ENCODE data around the gene RIC3.
"Not testable (repeated sequence)": the region's sequence is repeated elsewhere in the genome, so short reads cannot be mapped to it uniquely, and the experiment has no call there.

Gene RIC3

DNA sequence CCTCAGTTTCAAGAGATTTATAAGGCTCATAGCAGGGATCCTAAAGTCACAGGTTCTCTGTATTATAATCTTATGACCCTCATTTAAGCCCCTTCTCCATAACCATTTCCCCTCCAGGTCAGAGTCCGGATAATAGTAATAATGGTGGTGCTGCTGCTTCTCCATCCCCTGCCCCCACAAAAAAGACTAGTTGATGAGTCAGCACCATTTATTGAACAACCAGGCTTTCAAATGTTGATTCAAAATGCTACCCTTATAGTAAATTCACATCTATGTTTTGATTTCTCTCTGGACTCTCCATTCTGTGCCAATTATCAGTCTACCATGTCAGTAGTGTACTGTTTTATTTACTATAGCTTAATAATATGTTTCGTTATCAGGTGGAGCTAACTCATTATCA is 17.6 kb upstream of the RIC3 start:
- DNase-seq = no peak

DNA sequence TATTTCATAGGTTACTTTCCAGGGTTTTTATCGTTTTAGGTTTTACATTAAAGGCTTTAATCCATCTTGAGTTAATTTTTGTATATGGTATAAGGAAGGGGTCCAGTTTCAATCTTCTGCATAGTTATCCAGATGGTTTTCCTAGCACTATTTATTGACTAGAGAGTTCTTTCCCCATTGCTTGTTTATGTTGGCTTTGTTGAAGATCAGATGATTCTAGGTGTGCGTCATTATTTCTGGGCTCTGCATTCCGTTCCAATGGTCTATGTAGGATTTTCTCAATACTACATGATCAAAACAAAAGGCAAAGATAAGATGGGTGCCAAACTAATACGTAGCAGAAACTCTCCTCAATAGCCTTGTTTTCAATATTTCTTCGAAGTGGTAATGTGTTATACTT is 14.3 kb upstream of the RIC3 start:
- no peak for DNase-seq

DNA sequence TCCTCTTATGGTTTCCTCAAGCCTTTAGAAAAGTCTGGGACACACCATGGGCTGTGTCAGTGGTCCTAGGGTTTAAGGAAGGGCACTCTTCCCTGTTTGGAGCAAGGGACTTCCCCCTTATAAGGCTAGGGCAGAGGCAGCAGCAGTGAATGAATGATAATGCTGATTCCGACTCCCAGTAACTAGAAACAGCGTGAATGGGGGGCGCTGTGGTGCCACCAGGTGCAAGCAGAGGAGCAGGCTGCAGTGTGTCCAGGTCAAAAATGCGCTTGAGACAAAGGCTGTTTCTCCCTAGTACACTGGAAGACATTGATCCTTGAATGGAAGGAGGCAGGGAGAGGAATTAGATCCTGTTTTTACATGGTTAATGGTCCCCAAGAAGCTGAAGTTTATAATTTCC is 11.6 kb upstream of the RIC3 start:
- no peak for DNase-seq

DNA sequence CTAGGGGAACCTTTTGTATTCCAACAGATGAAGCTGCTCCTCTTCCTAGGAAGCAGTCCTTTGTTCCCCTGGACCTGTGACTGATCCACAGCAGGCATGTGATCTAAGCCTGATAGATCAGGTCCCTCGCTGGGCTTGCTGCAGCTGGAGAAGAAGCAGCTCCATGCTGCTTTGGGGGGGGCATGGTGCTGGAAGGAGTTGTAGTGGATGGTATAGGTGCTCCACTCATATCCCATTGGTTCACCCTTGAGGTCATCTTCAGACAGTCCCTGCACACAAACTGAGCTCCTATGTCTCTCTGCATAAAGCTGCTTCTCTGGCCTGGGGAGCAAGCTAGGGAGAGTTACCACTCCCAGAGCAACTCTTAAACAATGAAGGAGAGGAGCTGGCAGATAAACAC is 9.5 kb upstream of the RIC3 start:
- DNase-seq = no peak

DNA sequence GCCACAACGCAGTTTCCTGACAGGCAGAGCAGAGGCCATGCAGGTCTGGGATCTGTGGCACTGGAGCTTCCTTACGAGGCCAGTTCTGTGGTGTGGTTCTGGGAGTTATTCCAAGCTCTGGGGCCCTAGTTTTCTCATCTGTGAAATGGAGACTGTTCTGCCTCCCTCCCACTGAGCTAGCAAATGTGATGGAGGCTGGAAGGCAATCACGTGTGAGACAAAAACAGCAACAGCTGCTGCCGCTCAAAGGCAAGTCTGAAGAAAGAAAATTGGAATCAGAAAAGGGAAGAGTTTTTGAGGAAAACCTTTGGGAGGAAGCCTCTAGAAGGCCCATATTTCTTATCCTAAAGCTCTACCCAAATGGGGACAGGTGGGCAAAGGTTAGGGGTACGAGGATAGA is 8.3 kb upstream of the RIC3 start:
- DNase-seq = no peak

DNA sequence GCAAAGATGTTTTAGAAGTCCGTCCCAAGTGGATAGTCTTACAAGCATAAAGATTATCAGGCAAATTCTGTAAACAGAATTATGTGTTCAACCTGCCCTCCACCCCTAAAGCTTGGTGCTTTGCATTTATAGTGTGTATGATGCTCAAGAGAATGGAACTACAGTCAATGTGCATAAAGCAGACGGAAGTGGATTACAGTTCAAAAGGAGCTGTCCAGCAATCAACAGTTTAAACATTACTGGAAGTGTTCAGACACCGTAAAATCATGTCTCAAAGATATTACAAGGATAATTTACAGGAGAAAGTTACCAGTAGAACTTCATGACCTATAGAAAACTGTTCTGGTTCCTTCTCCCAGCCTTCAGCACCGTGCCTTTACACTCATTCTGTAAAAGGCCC is 1.0 kb downstream of the RIC3 start:
- DNase-seq = peak; percentile 42

DNA sequence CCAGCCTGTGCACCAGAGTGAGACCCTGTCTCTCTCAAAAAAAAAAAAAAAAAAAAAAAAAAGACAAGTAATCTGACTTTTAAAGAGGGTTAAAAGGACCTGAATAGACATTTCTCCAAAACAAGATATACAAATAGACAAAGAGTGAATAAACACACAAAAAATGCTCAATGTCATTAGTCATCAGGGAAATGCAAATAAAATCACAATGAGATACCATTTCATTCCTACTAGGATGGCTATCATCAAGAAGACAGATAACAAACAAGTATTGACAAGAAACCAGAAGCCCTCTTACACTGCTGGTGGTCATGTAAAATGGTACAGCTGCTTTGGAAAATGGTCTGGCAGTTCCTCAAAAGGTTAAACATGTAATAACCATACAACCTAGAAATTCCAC is 4.1 kb downstream of the RIC3 start:
- no peak for DNase-seq

DNA sequence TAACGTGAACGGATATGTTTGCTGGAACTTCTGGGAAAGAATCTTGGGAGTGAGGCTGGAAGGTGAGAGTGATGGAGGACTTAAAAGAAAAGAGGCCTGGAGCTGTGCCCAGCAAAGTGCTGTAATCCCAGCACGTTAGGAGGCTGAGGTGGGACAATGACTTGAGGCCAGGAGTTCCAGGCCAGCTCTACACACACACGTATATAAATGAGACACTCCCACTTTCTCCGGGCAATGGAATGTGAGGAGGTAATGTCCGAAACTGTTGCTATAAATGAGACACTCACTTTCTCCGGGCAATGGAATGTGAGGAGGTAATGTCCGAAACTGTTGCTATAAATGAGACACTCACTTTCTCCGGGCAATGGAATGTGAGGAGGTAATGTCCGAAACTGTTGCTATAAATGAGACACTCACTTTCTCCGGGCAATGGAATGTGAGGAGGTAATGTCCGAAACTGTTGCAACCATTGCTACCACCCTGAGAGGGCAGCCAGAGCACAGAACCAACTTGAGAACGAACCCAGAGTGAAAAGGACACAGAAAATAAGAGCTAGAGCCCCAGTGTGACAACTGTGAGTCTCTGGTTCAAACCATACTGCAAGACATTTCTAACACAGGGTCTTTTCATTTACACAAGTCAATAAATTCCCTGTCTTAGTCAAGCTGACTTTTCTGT is 7.1 kb downstream of the RIC3 start:
- DNase-seq = not testable (repeated sequence)

DNA sequence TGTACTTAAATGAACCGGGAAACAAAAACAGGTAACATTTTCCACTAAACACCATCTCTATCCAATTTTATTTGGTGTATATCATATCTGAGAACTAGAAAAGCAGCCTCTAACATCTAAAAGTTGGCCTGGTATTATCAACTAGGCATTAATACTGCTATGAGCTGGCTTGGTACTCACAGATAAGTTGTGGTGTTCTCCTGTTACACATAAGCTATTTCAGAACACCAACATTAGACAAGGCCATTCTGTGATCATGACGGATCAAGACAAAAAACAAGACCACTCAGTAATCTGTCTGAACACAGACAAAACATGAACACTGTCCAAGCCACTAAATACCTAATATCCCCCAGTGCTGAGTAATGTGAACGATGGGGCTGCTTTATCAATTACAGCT is 11.9 kb downstream of the RIC3 start:
- DNase-seq = no peak

DNA sequence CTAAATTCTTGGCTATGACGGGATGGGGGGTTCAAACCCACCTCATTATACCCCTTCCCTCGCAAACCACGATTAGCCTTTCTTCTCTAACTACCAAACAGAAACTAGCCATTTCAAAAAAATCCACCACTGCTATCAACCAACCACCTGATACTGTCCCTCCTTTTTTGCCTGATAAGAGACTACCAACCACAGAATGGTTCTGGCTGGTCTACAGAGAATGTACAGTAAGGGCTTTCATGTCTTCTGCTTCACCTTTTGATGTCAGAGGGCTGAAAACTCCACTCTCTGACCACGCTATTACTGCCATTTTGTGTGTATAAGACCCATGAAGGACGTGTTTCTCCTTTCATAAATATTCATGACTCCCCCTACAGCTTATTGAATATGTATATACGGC is 19.1 kb downstream of the RIC3 start:
- DNase-seq = peak; percentile 43

DNA sequence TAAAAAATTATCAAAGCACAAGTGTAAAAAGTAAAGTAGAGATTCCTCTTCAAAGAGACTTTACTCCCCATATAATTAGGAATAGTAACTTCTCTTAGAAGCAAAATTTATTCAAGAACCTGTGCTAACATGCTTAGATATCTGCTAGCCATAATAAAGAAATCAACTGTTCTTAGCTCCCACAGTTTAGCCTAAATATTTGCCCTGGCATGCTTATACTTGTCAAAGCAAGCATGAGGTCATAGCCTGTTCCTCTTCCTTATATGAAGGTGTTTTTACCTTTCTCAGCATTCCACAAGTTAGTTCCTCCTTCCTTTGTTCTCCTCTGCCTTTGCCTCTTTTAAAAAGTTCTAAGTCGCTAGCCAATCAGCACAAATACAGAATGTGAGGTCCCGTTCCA is 30.3 kb downstream of the RIC3 start:
- DNase-seq = no peak

DNA sequence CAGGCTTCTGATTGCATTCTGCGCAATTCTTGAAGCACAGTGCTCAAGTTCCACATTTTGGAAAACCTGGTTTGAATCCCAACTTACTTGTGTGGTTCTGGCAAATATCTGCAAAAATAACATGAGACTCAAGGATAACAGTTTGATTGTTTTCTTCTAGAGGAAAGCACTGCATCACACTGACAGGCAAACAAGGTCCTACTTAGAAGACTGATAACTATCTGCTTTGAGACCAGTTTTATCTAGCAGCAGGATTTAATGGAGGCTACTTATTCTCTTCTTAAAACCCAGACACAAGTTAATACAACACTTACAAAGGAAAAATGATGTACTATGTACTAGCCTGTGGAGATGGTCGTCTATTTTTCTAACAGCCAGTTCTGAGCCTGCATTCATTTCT is 41.4 kb downstream of the RIC3 start:
- DNase-seq = no peak

DNA sequence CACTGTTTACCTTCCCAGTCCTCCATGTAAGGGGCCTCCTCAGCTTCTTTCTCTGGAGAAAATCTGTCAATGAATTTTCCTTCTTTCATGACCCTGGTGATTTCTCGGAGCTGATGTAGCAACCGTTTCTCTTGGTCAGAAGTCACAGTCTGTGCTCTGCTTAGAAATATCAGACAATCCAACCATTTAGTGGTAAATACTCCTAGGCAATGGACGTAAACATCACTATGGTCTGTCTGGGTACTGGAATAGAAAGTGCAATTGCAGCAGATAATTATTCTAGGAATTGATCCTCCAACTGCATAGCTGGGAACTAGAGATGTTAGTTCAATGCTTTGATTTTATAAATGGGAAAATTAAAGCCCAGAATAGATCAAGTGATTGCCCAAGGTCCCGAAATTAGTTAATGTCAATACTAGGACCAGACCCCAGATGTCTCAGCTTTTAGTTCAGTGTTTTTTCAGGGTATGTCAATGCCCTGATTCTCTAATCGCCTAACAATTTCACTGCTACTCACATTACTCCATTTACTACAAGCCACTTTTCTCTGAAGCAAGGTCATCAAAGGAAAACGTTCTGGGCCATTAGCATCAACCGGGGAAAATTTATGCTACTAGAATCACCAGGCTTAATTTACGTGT is 42.1 kb downstream of the RIC3 start:
- DNase-seq = no peak

DNA sequence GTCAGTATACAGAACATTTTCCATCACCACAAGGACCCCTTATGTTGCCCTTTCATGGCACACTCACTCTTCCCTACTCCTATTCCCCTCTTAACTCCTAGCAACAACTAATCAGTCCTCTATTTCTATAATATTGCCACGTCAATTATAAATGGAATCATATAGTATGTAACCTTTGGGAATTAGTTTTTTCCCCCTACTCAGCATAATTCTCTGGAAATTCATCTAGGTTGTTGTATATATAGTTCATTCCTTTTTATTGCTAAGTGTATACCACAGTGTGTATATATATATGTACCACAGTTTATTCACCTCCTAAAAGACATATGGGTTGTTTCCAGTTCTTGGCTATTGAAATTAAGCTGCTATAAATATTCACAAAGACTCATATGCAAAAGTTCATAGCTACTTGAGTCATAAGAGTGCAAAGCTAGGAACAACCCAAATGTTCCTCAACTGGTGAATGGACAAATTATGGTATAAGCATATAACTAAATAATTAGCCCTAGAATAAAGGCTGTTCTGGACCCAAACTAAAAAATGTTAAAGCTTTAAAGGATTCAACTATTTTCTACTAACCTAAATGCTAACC is 46.6 kb downstream of the RIC3 start:
- no peak for DNase-seq

DNA sequence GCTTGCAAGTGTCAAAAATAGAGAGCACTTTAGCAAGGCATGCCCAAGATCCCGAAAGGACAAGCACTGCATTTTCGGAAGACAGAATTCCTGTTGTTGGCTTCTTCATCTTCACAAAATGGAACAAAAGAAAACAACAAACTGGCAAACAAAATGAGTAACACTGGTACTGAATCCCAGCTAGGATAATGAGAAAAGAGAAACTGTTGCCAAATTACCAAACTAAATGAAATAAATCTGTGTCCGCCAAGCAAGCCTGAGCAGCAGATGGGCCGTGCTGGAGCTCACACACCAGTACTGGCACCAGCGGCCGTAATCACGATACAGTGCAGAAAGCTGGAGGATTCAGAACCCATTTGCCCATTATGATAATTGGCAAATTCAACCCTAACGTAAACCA is 57.2 kb downstream of the RIC3 start:
- DNase-seq = no peak

DNA sequence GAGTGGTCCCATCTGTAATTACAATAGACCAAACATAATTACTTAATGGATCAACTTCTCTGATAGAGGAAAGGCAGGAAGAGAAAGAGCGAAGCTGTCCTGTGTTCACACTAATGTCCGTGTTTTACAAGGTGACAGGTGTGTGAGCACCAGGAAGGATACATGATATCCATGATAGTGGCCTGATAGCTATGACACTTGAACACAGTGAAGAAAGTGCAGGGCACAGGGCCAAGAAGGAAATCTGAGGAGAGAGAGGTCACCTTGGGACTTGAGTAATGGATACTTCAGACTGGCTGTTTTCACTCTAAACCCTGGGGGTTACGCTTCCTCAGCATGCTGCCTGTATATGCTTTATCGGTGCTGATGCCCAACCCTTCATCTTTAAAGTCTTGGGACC is 58.4 kb downstream of the RIC3 start:
- DNase-seq = no peak

DNA sequence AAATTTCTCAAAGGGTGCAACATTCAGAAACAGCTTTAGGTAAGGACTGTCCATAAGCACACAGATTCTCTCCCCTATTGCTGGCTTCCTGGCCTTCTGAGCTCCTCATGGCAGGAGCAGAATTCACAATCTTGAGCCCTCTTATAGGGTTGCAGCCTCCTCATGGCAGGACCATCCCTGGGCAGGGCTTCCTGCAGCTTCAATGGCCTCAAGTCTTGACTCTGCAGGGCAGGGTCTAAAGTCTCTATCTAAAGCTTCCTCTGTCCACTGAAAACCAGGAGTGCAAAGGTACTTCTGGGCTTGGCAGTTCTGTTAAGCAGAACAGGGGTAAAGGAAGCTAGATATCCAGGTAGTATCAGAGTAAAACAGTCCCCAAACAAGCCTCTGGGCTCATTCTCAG is 59.1 kb downstream of the RIC3 start:
- no peak for DNase-seq

DNA sequence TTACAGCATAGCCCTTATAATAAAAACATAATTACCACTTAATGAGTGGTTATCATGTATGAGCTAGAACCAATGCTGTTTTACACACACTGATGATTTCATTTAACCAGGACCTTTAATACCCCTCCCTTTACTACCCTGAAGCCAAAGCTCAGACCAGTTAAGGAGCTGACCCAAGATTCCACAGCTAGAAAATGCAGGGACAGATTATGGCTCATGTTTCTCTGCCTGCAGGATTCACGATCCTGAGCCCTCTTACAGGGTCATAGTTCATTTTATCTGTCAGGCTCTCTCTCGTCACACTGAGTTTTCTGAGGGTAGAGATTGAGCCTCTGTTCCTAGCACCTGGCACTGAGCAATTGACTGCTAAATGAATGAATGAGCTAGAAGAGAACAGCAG is 60.4 kb downstream of the RIC3 start:
- no peak for DNase-seq

DNA sequence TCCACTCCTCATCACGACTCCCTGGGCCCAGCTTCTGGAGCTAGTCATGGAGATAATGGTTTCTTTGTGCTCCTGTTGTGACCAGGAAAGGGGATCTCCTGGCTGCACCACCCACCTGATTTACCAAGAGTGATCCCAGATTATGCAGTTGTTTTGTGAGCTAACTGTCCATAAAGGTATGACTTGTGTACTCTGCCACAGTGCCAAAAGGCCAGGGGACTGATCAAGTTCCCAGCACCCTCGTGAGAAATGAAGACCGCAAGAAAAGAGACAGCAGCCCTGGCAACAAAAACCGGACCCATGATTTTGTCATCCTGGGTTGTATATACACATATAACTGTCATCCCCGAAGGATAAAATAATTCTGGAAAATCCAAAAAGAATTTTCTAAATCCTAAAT is 61.2 kb downstream of the RIC3 start:
- no peak for DNase-seq

DNA sequence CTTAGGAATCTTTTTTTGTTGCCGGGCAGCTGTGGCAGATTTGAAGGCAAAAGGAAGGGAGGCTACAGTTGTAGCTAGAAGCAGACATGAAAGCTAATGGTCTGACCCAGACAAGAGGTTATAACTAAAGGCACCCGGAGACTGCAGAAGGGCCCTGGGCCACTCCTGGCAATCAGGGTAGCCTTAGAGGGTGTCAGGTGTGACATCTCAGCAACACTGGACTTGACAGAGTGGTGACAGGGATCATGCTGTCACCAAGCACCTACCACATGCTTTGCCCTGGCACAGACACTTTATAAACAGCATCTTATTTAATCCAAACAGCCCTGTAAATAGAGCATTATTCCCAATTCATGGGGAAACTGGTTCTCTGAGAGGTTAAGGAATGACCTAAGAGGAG is 62.1 kb downstream of the RIC3 start:
- no peak for DNase-seq

DNA sequence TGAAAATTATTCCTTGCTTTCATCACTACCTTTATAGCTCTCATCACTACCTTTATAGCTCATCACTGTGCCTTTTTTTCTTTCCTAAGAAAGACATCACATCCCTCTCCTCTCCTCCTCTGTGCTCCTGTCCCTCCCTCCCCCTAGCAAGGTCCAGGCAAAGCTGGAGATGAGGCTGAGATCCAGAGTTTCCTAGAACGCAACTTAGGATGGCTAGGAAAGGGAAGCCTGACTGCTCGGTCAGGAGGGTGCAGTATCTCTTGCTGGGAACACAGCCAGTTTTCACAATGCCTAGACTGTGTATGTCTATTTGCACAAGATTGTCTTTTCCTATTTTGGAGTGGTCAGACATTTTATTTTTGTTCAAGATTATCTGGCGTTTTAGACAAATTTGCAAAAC is 63.2 kb downstream of the RIC3 start:
- DNase-seq = no peak

DNA sequence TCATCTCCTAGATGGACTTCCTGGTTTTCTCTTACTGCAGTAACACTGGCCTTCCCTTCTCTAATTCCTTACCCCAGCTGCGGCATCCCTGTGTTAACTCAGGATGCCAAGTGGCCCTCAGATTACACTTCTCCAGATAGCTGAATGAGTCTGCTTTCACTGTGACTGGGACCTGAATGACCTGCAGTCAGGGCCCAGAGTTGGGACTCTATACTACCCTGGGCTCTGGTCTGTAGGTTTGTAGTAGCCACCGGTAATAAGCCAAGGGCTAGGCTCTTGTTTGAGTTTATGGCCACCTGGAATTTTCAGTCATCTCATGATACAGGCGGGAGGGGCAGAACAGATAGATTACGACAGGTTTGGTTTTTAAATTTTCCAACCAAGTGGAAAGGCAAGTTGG is 63.7 kb downstream of the RIC3 start:
- no peak for DNase-seq

DNA sequence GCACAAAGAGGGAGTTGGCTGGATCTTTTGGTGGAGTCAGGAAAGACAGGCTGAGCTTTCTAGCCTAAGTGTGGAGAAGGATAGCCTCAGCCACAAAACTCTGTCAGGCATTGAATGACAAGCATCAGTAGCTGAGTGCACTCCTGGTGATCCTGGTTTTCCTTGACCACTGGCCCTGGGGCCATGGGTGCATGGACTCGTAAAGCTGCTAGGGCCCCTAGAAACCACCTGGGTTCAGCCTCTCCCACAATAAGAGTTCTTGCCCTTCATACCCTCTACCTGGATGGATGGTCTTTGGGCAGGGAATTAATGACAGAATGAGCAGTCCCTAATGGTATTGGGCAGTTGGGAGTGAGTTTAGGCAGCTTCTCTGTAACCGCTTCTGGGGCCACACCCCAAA is 64.9 kb downstream of the RIC3 start:
- no peak for DNase-seq

DNA sequence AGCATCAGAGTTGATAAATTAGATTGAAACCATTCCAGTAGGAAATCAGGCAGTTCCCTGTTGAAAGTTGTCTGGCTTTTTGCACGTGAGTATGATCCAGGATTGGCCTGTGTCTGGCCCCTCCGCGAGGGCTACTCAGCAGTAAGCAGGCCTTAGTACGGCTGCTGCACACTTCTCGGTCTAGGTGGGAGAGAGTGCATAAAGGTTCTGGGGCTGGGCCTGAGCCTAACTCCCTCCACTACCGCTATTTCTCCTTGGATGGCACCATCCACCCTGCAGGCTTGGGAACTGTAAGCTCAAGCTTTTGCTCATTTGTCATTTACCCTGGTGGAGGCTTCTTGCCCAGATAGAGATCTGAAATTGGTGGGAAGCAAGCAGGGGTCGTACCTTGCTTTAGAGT is 65.9 kb downstream of the RIC3 start:
- no peak for DNase-seq
